AG08395 (cell line): ENCODE measurements around the gene ZDHHC11.

Source experiments
- DNase-seq: peaks from one replicate; pipeline ENCODE4 v3.0.0; 2012; ENCODE audit warnings: mixed read lengths, low spot score

Gene ZDHHC11

DNA sequence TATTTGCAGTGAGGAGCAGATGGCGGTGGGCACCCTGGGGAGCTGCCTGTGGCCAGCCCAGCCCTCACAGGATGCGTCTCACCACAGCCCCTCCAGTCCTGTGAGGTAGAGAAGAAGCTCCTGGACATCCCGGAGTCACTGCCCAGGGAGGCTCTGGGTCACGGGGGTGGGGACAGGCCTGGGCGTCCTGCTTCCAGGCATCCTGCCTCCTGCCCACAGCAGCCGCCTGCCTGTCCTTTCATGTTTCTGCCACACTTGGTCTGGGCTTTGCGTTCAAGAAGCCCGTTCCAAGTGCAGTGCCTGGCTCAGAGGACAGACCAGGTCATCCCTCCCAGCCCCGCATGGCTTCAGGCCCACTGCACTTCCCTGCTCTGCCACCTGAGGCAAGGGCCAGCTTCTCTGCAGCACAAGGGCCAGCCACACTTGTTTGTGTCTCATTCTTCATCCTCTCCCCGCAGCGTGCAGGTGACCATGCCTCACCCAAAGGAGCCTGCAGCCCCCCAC, 104.5 kb downstream of the ZDHHC11 start:
- DNase-seq = no peak
